Esophagus squamous epithelium (tissue), 5 donors: ENCODE data around the gene ATP5PB. TPM values are rescaled to one million over a fixed set of nuclear protein-coding genes. Genes with fewer than 3 reads are reported as not detected.

Experiments
- DNase-seq: peaks from one replicate; lab custom pipeline; 2025; lab: John Stamatoyannopoulos, UW
- H3K27ac ChIP-seq, 4 donors: fragments of 200-600 bp; sonication (generic); one replicate each; pipeline ENCODE4 v1.5.1; 2016 to 2019; ENCODE audit warnings: mild to moderate bottlenecking in 1 of 4
- H3K27me3 ChIP-seq, 4 donors: fragments of 200-600 bp; sonication (generic); 1 replicate in 3 of 4; 2 replicates in 1 of 4; pipeline versions ENCODE4 v1.5.1 to v1.6.0; 2017 to 2021; ENCODE audit warnings: antibody characterized with exemption in 1 of 4
- H3K36me3 ChIP-seq, 3 donors: fragments of 200-600 bp; sonication (generic); one replicate each; pipeline ENCODE4 v1.5.1; 2016 to 2019
- H3K4me1 ChIP-seq, 3 donors: fragments of 200-600 bp; sonication (generic); one replicate each; pipeline ENCODE4 v1.5.1; 2017 to 2019
- H3K4me3 ChIP-seq, 4 donors: fragments of 200-600 bp; sonication (generic); 1 replicate in 3 of 4; 2 replicates in 1 of 4; pipeline ENCODE4 v1.5.1; 2016 to 2019; ENCODE audit warnings: mild to moderate bottlenecking in 2 of 4, moderate library complexity in 1 of 4
- H3K9me3 ChIP-seq, 3 donors: fragments of 200-600 bp; sonication (generic); one replicate each; pipeline ENCODE4 v1.5.1; 2016 to 2019
- CTCF ChIP-seq, 6 experiments: fragments of 450-650 bp in 4 of 6; fragments of 200-600 bp in 2 of 6; sonication (generic) in 2 of 6; IDR thresholded peaks; one replicate each; pipeline ENCODE4 v1.5.1; 2016 to 2019; ENCODE audit warnings: antibody characterized with exemption in 6 of 6, mild to moderate bottlenecking in 4 of 6, moderate library complexity in 4 of 6
- POLR2A ChIP-seq, 4 donors: fragments of 450-650 bp; IDR thresholded peaks; one replicate each; pipeline ENCODE4 v1.6.1; 2017; ENCODE audit warnings: antibody characterized with exemption in 4 of 4, mild to moderate bottlenecking in 4 of 4, moderate library complexity in 3 of 4
- WGBS, 2 donors: methylation state at CpG; one replicate each; pipeline ENCODE4 v1.1.5; 2018; 5-methylcytosine and 5-hydroxymethylcytosine counted together
- intact Hi-C: fragments of 100-400 bp; cut with DNase I; formaldehyde crosslinking; loops from one replicate; pipeline ENCODE4 v1.15.0; 2022
- total RNA-seq, 4 donors: library from RNA; depleted of rRNA; stranded (reverse); fragments of >200 nt; gene quantifications; one replicate each; pipeline ENCODE4 v1.1.0, GENCODE V29; 2016
- donor health status: DM: yes; HTN: yes; CAD: no.

ATP5PB gene
- total RNA-seq, 4 donors from 2014 or later, result 201 to 318 (median 243) TPM

- 87 to 92% methylated on average over 1 of the region's 1 CpG for WGBS, 2 donors
- H3K4me3 ChIP-seq, result no peak overlapping the region
- H3K27ac ChIP-seq, result no peak overlapping the region
- no peaks in the 10 kb centered on the region for H3K27me3 ChIP-seq
- no peak for TF ChIP-seq POLR2A (IDR thresholded peaks at IDR 0.05)
- intact Hi-C loops, result no loop called here
- H3K4me1 ChIP-seq, result no peaks in the 10 kb centered on the region
- peaks cover 0 to 6% (median 0%) of the 10 kb centered on the region in 3 donors for H3K36me3 ChIP-seq
- H3K9me3 ChIP-seq, result no peaks in the 10 kb centered on the region
- no peak for DNase-seq
These were observed 31.5 kb upstream of the ATP5PB start for GRCh38 chr1:111417755-111418154.

GRCh38 chr1:111419037-111419436 lies 30.2 kb upstream of the ATP5PB start:
- Histone ChIP-seq H3K27me3 (no peaks in the 10 kb centered on the region), H3K4me1 (no peaks in the 10 kb centered on the region), H3K9me3 (no peaks in the 10 kb centered on the region), H3K36me3 (peaks cover 0 to 6% (median 0%) of the 10 kb centered on the region in 3 donors), H3K27ac (no peak overlapping the region), H3K4me3 (no peak overlapping the region)
- 80 to 100% methylated on average over 1 of the region's 1 CpG for WGBS, 2 donors
- TF ChIP-seq POLR2A (IDR thresholded peaks at IDR 0.05) (no peak), CTCF (IDR thresholded peaks at IDR 0.05) (no peak)
- intact Hi-C loops, result no loop called here
- no peak for DNase-seq

GRCh38 chr1:111420377-111420776 lies 28.9 kb upstream of the ATP5PB start:
- intact Hi-C loops, result no loop called here
- TF ChIP-seq POLR2A (IDR thresholded peaks at IDR 0.05), result no peak
- TF ChIP-seq CTCF (IDR thresholded peaks at IDR 0.05), result no peak
- Histone ChIP-seq H3K4me1 (no peaks in the 10 kb centered on the region), H3K27me3 (no peaks in the 10 kb centered on the region), H3K36me3 (no peaks in the 10 kb centered on the region), H3K9me3 (no peaks in the 10 kb centered on the region), H3K27ac (no peak overlapping the region), H3K4me3 (no peak overlapping the region)
- 75 to 77% methylated on average over 5 of the region's 5 CpGs for WGBS, 2 donors
- DNase-seq, result no peak

- 69 to 78% methylated on average over 6 to 9 of the region's 13 CpGs for WGBS, 2 donors
- intact Hi-C loops, result no loop called here
- H3K36me3 ChIP-seq, result no peaks in the 10 kb centered on the region
- H3K4me3 ChIP-seq, result no peak overlapping the region
- no peaks in the 10 kb centered on the region for H3K9me3 ChIP-seq
- H3K27ac ChIP-seq, result no peak overlapping the region
- H3K4me1 ChIP-seq, result no peaks in the 10 kb centered on the region
- DNase-seq, result no peak
- H3K27me3 ChIP-seq, result no peaks in the 10 kb centered on the region
- no peak for TF ChIP-seq POLR2A (IDR thresholded peaks at IDR 0.05)
- TF ChIP-seq CTCF (IDR thresholded peaks at IDR 0.05), result no peak
These were observed 26.5 kb upstream of the ATP5PB start for GRCh38 chr1:111422546-111423391.

- Histone ChIP-seq H3K4me3 (no peak overlapping the region), H3K27me3 (no peaks in the 10 kb centered on the region), H3K36me3 (no peaks in the 10 kb centered on the region), H3K9me3 (no peaks in the 10 kb centered on the region), H3K27ac (no peak overlapping the region), H3K4me1 (no peaks in the 10 kb centered on the region)
- no peak for DNase-seq
- intact Hi-C loops, result no loop called here
- no peak for TF ChIP-seq CTCF (IDR thresholded peaks at IDR 0.05)
- no peak for TF ChIP-seq POLR2A (IDR thresholded peaks at IDR 0.05)
- WGBS, 2 donors, result 93 to 100% methylated on average over 3 of the region's 3 CpGs
These were observed 25.0 kb upstream of the ATP5PB start for GRCh38 chr1:111424281-111424680.
